NCI-H187 (cell line): ENCODE results near the gene SELENOS.
"Not testable (repeated sequence)": the region's sequence is repeated elsewhere in the genome, so short reads cannot be mapped to it uniquely, and the experiment has no call there.

Experiments used
- DNase-seq, 2 experiments: peaks; one replicate each; lab custom pipeline; 2025; lab: John Stamatoyannopoulos, UW

SELENOS gene

DNA sequence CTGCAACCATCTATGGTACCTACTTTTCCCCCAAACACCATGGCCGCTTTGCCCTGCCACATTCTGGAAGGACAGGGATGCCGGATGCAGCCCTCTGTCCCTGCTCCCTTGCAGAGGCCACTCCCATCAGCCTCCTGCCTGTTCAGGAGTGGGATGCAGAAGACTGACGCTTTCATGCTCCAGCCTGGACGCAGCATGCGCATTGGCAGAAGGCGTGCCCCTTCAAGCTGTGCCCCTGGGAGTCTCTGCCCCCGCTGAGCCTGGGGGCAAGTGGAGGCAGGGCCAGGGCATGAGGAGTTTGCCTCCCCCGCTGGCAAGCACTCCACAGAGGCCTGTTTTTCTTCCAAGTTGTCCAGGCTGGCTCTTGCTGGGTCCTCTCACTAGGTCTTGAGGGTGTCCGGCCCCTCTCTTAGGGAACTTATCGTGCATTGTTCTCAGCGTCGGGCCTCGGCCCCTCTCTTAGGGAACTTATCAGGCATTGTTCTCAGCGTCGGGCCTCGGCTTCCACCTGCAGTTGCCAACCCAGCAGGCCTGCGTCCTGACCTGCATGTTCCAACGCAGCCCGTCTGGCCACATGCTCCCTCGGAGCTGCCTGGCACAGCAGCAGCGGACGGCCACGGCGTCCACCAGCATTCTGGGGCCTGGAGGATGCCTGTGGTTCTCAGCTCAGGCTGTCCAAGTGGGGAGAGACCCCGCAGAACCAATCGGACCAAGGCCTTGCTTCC is 32.3 kb upstream of the SELENOS start:
- no peak for DNase-seq

DNA sequence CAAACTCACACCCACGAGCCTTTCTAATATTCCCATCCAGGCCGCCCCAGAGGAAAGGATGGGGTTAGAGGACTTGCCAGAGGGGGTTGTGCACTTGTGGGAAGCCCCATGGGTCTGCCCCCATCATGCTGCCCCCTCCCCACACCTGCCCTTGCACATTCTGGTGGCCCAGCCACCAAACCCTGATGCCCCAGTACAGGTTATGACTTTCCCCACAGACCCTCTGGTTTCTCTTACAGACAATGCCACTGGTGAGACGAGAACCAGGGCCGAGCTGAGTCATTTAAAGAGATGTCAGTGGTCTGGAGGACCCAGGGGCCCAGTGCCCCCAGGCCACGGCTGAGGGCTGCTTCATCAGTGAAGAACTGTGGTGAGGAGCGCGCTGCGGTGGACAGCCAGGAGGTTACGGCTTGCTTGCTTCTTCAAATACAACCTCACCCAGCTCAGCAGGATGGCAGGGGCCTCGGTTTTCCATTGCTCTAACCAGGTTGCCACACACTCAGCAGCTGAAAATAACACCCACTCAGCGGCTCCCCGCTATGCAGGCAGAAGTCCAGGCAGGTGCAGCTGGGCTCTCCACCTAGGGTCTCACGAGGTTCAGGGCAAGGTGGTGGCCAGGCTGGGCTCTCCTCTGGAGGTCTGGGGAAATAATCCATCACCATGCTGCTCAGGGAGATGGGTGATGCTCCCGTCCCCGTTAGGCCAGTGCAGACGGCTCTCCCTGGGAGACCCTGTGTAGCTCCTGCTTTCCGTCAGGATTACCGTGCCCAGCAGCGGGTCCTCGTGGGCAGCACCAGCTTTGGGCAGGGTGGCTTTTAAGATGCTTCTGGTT is 31.5 kb upstream of the SELENOS start:
- peak; percentile 45 to 65 for DNase-seq

DNA sequence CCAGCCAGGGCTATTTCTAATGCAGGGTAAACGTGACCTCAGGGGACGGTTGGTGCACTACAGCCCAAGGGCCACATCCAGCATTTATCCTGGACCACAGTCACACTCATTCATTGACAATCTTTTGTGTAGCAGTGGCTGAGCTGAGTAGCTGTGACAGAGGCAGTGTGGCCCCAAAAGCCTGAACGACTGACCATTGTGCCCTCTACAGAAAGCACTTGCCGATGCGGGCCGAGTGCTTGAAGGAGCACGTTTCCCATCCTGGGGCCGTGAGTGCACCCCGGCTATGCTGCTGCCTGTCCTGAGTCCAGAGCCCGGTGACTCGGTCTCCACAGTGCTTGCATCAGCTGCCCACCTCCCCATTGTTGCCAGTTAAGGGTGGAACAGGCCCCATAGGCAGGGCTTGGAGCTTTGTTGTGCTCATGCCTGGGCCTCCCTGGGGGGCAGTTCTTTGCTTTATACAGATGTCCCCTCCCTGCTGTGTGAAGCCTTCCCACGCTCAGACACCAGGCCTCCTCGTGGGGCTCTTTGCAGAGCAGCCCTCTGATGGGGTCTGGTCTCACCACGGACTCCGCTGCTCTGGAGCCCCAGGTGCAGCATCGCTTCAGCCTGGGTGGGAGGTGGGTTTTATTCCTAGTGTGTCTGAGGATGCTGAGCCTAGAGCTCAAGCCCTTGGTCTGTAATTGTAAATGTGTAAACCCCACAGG is 30.8 kb upstream of the SELENOS start:
- no peak for DNase-seq

DNA sequence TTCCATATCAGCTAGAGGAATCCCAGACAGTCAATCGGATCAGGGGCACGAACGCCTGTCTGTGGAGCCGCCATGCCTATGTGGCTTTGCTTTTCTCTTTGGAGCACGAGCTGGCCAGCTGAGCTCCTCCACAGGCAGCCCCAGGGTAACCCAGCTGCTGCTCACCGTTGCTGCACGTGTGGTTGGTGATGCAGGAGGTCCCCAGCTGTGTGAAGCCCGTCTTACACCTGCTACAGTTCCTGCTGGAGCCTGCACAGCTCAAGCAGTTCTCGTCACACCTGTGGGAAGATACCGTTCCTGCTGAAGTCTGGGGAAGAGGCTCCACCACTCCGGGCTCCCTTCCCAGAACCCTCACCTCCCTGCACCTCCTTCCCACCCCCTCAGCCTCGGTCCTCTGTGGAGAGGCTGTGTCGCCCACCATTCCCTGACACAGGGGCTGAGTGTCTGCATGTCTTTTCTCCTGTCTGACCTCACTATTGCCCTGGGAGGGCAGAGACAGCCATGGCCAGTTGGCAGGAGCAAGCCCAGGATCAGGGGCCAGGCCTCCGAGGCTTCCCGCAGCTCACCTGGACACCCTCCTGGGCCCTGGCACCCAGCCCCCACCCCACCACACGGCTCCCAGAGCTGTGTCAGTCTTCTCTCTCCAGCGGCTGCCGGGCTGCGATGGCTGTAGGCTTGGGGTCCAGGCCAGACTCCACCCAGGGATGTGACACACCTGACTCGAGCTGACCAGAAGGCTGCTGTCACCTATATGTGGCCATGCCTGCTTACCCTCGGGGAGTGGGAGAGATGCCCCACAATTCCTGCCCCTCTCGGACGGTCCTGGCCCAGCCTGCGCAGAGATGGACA is 30.0 kb upstream of the SELENOS start:
- DNase-seq, result peak; percentile 59 to 63

DNA sequence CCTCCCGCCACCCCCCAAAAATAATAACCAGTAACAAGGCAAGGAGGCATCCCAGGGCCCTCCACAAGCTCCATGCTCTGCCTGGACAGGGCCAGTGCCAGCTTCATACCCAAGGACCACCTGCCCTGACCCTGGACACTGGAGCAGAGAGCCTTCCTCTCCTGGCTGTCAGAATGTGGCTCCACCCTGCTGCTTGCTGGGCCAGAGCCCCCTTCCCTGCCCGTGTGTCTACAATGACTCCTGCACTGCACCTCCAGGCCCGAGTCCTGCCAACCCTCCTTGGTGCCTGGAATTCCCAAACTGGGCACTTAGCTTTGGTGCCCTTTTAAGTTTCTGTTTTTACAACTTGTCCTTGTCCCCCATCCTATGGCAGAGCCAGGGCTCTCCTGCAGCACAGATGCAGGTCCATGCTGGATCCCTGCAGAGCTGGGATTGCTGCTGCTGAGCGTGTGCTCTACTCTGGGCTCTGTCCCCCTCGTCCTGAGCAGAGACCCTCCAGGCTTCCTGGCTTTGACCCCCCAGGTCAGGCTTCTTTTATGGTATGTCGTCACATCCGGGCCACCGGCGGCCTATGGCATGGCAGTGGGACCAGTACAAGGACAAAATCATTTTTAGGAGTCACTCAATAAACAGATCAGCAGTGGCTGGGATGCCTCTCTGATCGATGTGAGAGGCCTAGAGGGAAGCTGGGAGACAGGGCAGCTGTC is 29.2 kb upstream of the SELENOS start:
- DNase-seq, result no peak

DNA sequence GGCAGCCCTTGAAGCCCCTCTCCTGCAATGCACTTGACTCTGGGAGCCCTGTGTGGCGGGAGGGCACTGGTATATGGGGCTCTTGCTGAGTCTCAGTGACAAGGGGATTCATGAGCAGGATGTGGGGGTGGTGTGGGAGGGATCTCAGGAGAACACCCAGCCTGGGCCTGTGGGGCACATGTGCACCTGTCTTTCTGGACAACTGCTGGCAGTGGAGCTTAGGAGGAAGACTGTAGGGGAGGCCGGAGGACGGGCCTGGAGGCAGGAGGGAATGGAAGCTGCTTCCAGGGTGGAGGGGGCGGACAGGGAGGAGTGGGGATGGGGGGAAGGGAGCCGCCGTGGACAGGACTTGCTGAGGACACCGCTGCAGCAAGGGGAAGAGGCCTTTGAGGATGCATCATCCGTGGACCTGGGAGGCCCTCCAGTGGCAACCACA is 28.6 kb upstream of the SELENOS start:
- DNase-seq, result no peak

DNA sequence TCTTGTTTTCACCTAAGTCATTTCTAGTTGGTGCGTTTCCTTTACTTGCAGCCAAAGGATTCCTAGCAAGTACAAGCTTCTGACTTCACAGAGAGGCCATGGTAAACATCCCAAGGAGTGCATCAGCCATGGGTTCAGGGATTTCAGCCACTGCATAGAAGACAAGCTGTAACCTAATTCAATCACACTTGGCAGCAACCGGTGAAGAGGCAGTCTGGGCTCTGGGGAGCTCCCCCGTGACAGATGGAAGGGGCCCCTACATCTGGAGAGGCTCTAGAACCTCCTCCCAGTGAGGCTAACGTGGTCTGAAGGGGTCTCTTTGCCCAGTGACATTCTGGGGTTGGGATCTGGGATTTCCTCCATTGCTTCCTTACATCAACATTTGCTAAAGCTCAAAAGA is 26.1 kb upstream of the SELENOS start:
- DNase-seq, result no peak

DNA sequence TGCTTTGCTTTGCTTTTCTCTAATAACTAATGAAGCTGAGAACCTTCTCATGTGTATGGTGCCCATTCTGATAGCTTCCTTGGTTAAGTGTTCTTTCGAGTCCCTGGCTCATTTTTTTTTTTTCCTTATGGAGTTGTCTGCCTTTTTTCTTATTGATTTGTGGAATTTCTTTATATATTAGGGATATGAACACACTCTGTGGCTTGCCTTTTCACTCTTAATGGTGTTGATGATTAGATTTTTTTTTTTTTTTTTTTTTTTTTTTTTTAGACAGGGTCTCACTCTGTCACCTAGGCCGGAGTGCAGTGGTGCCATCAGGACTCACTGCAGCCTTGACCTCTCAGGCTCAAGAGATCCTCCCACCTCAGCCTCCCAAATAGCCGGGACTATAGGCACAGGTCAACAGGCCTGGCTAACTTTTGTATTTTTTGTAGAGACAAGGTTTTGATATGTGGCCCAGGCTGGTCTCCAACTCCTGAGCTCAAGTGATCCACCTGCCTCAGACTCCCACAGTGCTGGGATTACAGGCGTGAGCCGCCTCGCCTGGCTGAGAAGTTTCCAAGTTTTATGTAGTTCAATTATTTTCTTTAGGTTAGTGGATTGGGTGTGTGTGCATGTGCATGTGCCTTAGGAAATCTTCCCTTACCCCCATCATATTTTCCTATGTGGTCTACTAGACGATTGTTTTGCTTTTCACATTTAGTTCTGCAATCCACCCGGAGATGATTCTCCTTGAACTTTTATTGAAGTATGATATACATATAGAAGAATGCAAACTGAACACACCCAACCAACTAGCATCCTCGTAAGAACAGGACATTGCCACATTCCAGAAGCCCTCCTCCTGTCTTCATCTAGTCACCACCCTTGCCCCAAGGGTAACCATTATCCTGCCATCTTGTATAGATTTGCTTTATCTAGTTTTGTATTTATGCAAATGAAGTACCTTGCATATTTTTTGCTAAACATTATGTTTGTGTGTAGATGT is 19.4 kb upstream of the SELENOS start:
- no peak for DNase-seq

DNA sequence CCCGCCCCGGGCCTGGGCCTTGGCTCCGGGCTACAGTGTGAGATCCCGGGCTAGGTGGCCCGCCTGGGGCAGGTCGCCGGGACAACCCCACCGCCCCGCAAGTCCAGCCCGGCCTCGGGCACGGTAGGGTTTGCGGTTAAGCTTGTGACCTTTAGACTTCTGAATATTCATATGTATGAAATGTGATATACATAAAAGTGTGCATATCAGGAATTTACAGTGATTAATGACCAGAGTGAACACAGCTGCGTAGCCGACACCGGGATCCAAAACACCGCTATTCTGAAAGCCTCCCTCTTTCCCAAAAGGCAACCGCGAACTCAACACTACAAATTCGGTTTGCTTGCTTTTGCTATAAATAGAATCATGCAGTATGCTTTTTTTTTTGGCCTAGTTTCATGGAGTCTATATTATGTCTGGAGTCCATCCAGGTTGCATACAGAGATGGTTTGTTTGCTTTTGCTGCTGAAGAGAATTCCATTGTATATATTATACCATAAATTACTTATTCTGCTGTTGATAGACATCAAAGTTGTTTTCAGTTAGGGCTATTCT is 18.4 kb upstream of the SELENOS start:
- peak in 1 of 2 experiments; percentile 51 for DNase-seq

DNA sequence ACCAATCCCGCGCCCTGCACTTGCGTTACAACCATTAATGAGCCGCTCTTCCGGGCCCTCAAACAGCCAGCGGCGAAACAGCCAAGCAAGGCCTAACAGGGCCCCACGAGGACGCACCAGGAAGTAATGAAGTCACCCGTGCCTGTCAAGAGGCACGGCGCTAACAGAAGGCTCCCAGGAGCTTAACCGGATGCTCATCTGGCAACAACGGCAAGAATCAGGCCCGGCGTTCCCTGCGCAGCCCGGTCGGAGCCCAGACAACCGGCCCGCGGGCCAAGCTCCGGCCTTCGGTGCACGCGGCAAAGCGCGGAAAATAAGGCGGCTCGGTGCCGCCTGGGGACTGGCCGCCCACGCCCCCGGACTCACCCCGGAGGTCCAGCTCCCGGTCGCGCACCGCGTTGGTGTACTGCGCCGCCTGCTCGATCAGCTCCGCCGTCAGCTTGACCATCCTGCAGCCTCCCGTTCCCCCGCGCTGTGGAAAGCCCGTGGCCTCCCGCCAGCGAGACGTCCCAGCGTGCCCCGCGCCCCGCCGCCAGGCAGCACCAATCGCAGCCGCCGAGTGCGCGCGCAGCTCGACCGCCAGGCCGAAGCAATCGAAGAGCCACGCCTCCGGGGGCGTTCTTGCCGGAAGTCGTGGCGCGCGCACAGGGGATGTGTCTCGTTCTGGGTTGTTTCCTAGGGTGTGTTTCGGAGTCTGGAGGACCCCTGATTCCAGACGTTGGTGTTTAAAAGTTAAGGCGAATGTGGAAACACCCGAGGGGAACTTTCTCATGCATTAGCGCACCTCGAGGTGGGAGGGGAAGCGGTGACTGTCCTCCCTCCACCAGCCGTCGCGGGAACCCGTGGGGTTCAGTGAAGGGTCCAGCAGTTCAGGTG is 17.7 kb upstream of the SELENOS start, which contains the start of gene SNRPA1:
Gene SNRPA1 (minus strand): TSS at position 518 of the 876 bp plus-strand sequence. CDS start 70 bp downstream, at position 448.
- peak; percentile 92 to 99 for DNase-seq

DNA sequence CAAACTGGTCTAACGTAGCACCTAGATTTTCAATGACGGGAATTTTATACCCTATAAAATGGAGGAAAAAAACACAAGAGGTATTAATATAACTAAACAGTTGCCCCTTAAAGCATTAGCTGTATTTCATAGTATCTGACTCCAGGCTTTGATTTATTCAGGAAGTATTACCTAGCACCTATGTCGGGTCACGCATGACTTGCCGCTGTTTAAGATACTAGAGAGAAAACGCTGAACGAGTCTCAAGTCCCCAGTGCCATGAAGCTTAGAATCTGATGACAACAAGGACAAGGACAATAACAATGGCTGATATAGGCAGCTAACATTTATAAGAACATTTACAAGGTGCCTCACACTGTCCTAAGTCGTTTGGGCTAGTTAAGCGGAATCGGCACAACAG is 15.8 kb upstream of the SELENOS start:
- peak; percentile 17 to 34 for DNase-seq

DNA sequence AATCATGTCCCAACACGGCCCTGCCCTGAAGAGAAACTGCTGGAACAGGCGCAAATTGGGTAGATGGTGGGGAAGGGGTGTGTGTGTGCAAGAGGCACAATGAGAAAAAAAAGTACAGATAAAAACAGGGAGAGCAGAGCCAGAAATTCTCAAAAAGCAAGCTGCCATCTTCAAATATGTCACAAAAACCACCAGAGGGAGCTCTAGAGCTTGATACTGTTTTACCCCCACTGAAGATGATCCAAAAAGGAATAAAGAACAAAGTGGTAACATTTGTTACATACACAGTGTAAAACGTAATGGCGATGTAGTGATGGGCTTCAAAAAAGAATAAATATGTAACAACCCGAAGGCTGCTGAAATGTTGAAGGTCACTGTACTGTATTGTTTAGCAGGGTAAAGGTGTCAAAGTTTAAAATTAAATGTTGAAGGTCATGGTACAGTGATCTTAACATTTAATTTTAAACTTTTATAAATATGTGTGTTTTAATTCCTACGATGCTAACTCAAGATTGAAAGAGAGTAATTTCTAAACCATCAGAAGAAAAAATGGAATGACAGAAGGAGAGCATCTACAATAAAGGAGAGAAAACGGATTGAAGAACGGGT is 11.7 kb upstream of the SELENOS start:
- DNase-seq, result peak in 1 of 2 experiments; percentile 49

DNA sequence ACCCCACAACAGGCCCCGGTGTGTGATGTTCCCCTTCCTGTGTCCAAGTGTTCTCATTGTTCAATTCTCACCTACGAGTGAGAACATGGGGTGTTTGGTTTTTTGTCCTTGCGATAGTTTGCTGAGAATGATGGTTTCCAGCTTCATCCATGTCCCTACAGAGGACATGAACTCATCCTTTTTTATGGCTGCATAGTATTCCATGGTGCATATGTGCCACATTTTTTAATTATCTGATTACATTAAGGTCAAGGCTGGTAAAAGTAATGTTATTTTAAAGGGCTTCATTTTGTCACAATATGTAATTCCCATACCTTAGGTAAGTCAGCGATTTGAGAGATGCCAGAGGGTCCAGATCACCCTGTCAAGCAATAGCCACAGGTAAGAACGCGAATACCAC is 10.1 kb upstream of the SELENOS start:
- DNase-seq, result not testable (repeated sequence)

DNA sequence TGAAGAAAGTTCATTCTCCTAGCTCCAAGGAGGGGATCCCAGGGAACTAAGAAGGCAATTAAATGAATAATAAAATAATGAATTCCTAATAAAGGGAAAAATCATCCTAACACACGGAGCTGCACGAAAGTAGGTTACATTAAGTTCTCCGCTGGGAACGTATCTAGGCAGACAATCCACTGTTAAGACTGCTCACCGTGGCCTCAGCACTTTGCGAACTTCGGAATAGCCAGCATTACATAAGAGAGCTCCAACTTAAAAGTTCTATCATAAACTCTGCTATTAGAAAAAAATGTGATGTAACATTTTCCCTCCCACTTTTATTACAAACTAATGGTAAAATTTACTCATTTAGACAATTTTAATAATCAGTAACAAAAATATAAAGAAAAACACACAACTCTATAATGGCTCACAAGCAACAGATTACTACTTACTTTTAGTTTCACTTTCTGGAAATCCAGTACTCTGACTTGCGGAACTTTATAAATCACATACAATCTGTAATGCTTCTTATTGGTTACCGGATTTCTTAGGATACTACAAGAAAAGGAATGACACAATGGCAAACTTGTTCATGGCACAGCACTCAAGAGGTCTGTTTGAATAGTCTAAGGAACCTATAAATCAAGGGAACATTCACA is 9.3 kb upstream of the SELENOS start:
- DNase-seq, result no peak

DNA sequence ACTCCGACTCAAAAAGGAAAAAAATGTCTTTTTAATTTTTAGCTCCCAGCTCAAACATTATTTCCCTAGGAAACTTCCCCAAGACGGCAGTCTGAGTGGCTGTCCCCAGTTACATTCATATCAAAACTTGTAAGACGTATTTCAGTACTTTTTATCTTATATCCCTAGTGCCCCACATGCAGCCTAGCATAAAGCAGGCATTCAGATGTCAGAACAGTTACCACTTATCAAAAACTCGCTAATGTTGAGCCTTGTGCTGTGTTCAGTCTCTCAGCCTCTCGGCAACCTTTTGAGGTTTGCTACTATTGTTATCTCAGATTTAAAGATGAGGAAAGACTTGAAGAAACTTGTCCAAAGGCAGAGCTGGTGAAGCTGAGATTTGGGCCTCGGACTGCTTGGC is 6.6 kb upstream of the SELENOS start:
- DNase-seq, result no peak

DNA sequence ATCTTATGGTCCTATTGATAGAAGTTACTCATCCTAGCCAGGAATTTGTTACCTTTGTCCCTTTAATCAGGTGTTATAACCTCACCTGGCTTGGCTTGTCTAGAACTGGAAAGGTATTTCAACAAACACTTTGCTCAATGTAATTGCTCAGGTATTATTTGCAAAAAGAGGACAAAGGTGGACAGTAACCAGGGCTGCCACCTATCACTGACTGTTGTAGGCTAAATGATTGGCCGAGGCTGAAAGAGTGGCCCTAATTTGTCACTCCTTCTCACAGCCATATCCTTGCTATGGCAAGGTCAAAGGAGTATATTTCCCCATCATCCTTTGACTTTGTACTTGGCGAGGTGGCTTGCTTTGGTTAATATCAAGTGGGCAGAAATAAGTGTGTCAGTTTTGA is 2.7 kb upstream of the SELENOS start:
- no peak for DNase-seq

DNA sequence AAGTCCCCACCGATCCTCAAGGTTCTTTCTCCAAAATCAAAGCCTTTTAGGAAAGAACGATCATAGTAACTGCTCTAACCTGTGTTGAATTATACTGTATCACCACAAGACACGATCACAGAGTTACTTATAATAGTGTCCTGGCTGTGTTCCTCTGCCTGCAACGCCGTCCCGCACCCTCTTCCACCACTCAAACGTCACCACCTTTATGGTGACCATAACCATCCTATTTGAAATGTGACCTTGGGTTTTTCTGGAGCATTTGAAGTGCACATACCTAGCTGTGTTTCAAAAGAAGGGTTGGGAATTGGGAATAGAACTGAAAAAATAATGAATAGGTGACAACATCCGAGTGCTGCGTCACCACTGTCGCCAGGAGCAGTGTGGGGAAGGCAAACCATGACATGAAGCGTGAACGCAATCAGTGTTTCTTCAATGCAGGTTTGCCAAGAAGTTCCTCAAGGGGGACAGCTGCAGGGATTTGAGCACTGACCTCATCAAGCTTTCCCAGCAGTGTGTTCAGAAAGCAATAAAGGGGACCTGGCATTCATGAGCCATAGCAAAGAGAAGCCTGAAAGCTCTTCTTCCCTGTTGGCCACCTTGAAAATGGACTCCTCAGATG is 769 bp upstream of the SELENOS start:
- no peak for DNase-seq
